K562 (cell line): ENCODE measurements around the gene GRSF1. TPM values are rescaled to one million over a fixed set of nuclear protein-coding genes. Genes with fewer than 3 reads are reported as not detected.

Experiments used
- ATAC-seq: fragments of 200-7000 bp; cut with Tn5 transposase; 3 replicates; pipeline ENCODE4 v1.9.1; 2020; ENCODE audit warnings: moderate library complexity
- BruUV-seq: library from RNA; stranded (reverse); fragments of 400-500 nt; replicated peaks from 2 replicates; lab custom pipeline; 2021; lab: Mats Ljungman, UMichigan
- CTCF ChIA-PET: fragments of 300-600 bp; formaldehyde crosslinking; extraction: SDS; loops from one replicate; lab custom pipeline; 2021; ENCODE audit warnings: low intra/inter-chr PET ratio; lab: Yijun Ruan, JAX
- POLR2A ChIA-PET: fragments of 300-600, 350-650 bp; sonication (Branson Sonifier 250); formaldehyde crosslinking; extraction: SDS; loops from one replicate; lab custom pipeline; 2021; ENCODE audit warnings: antibody characterized with exemption, inconsistent platforms; lab: Yijun Ruan, JAX
- DNase-seq, 4 experiments: peaks; one replicate each; pipeline versions ENCODE4 v3.0.0 to v3.0.0-alpha.2; 2011 to 2018; ENCODE audit warnings: low spot score in 3 of 4, mixed read lengths in 3 of 4; ENCODE audit errors: extremely low read depth in 1 of 4
- FAIRE-seq: peaks from 2 replicates; lab custom pipeline; 2011; peaks lifted over from hg19 to GRCh38; lab: Jason Lieb, UNC
- H2AFZ ChIP-seq: 2 replicates; pipeline ENCODE4 v1.6.0; 2011; ENCODE audit warnings: low read depth, low read length, control low read depth, inconsistent platforms
- H3K27ac ChIP-seq: fragments of 200-600 bp; 3 replicates; pipeline ENCODE4 v1.8.0; 2011; ENCODE audit warnings: low read depth, mild to moderate bottlenecking, control low read depth, inconsistent platforms, low read length, moderate library complexity, mixed read lengths; ENCODE audit errors: extremely low read depth
- H3K27me3 ChIP-seq, 2 experiments: fragments of 300-600 bp in 1 of 2; 2 replicates in 1 of 2; 3 replicates in 1 of 2; pipeline versions ENCODE4 v1.6.0 to v1.8.0; 2011; ENCODE audit warnings: inconsistent platforms in 2 of 2, low read length in 2 of 2, mild to moderate bottlenecking in 1 of 2, mixed read lengths in 1 of 2, moderate library complexity in 1 of 2; ENCODE audit not compliant: control insufficient read depth in 2 of 2, insufficient read depth in 2 of 2
- H3K36me3 ChIP-seq: fragments of 300-600 bp; 3 replicates; pipeline ENCODE4 v1.8.0; 2011; ENCODE audit warnings: mild to moderate bottlenecking, low read length, inconsistent platforms; ENCODE audit not compliant: control insufficient read depth, insufficient read depth
- H3K4me1 ChIP-seq, 2 experiments: fragments of 200-600 bp in 1 of 2; replicated peaks in 1 of 2; 2 replicates in 1 of 2; 3 replicates in 1 of 2; pipeline versions ENCODE4 v1.5.1 to v1.8.0; 2011; ENCODE audit warnings: inconsistent platforms in 2 of 2, low read length in 2 of 2, mild to moderate bottlenecking in 1 of 2, mixed read lengths in 1 of 2, moderate library complexity in 1 of 2; ENCODE audit not compliant: control insufficient read depth in 2 of 2, insufficient read depth in 2 of 2
- H3K4me2 ChIP-seq: 2 replicates; pipeline ENCODE4 v1.6.1; 2011; ENCODE audit warnings: low read length, control low read depth, inconsistent platforms, mixed read lengths; ENCODE audit not compliant: insufficient read depth
- H3K4me3 ChIP-seq: fragments of 200-600 bp; sonication (generic), shearing (Covaris generic); 2 replicates; pipeline ENCODE4 v1.5.1; 2016; ENCODE audit warnings: control low read depth, inconsistent platforms
- H3K79me2 ChIP-seq: fragments of 200-600 bp; 3 replicates; pipeline ENCODE4 v1.8.0; 2011; ENCODE audit warnings: low read length, inconsistent platforms; ENCODE audit not compliant: control insufficient read depth, insufficient read depth
- H3K9ac ChIP-seq, 2 experiments: 2 replicates each; pipeline versions ENCODE4 v1.6.0 to v1.6.1; 2011; ENCODE audit warnings: low read depth in 2 of 2, low read length in 2 of 2, control low read depth in 1 of 2, inconsistent platforms in 1 of 2, mild to moderate bottlenecking in 1 of 2, mixed read lengths in 1 of 2; ENCODE audit not compliant: insufficient read depth in 1 of 2
- H3K9me1 ChIP-seq: one replicate; pipeline ENCODE4 v1.6.0; 2011; ENCODE audit warnings: inconsistent platforms, mild to moderate bottlenecking, low read length, moderate library complexity; ENCODE audit not compliant: control insufficient read depth, insufficient read depth
- H3K9me3 ChIP-seq: replicated peaks from 2 replicates; pipeline ENCODE4 v1.5.1; 2011; ENCODE audit warnings: low read depth, low read length, inconsistent platforms; ENCODE audit not compliant: control insufficient read depth, insufficient read depth
- H4K20me1 ChIP-seq: replicated peaks from 2 replicates; pipeline ENCODE4 v1.6.1; 2011; ENCODE audit warnings: low read length, inconsistent platforms, mixed read lengths; ENCODE audit not compliant: control insufficient read depth, insufficient read depth
- CBX3 ChIP-seq, 2 experiments: IDR thresholded peaks; 1 replicate in 1 of 2; 2 replicates in 1 of 2; pipeline ENCODE4 v1.6.1; 2012; ENCODE audit warnings: inconsistent platforms in 2 of 2, low read length in 2 of 2, borderline replicate concordance in 1 of 2, control low read depth in 1 of 2
- CSDE1 ChIP-seq, 2 experiments: fragments of 450-650 bp; IDR thresholded peaks; 2 replicates each; pipeline ENCODE4 v1.6.1; 2016; ENCODE audit warnings: mild to moderate bottlenecking in 1 of 2
- STAT5B ChIP-seq: fragments of 250-450 bp; sonication (Bioruptor Pico); IDR thresholded peaks from 2 replicates; pipeline ENCODE4 v1.8.0; 2021; ENCODE audit warnings: mild to moderate bottlenecking, inconsistent platforms
- U2AF2 ChIP-seq: fragments of 200-400 bp; formaldehyde crosslinking; optimal IDR thresholded peaks from 2 replicates; pipeline ENCODE3; 2017; ENCODE audit warnings: low read depth, mild to moderate bottlenecking, low read length
- ZNF197 ChIP-seq: fragments of 200-800 bp; sonication (Bioruptor generic); IDR thresholded peaks from 2 replicates; pipeline ENCODE4 v1.6.1; 2016; ENCODE audit warnings: low read depth, missing genetic modification characterization, missing compliant biosample characterization
- WGBS: fragments of 100-300 bp; shearing (Covaris generic); methylation state at CpG from one replicate; pipeline ENCODE4 v1.1.6; 2016; ENCODE audit warnings: low coverage, mixed read lengths; ENCODE audit not compliant: insufficient coverage; ENCODE audit errors: missing lambda C conversion rate; 5-methylcytosine and 5-hydroxymethylcytosine counted together
- in situ Hi-C: fragments of 300-500 bp; cut with MboI; formaldehyde crosslinking; loops from 4 replicates; pipeline ENCODE4 v1.15.0; 2018; ENCODE audit warnings: inconsistent platforms, mixed read lengths
- intact Hi-C: fragments of 100-400 bp; cut with micrococcal nuclease; formaldehyde crosslinking; loops from 2 replicates; pipeline ENCODE4 v1.14.2; 2022
- polyA plus RNA-seq, 8 experiments: library from polyadenylated mRNA; depleted of rRNA in 4 of 8; stranded (reverse) in 5 of 8; unstranded in 3 of 8; fragments of >200 nt; fragmentation: Nextera tagmentation in 2 of 8; fragmentation: Illumina TruSeq in 1 of 8; extraction: Ambion mirVana in 2 of 8; extraction: Trizol in 1 of 8; gene quantifications; 2 replicates each; pipeline versions ENCODE4 v1.2.1 to v1.2.3, GENCODE V29; 2011 to 2014; ENCODE audit warnings: inconsistent platforms in 1 of 8, missing spikeins in 1 of 8
- total RNA-seq, 7 experiments: library from RNA; depleted of rRNA in 6 of 7; stranded (reverse); fragments of >200 nt in 6 of 7; fragmentation: Illumina TruSeq in 2 of 7; extraction: Trizol in 2 of 7; gene quantifications; 2 replicates each; pipeline versions ENCODE4 v1.2.1 to v1.2.3, GENCODE V29; 2011 to 2021; ENCODE audit warnings: low replicate concordance in 1 of 7
- TF ChIP-seq, protein P1 (sequence below): fragments of 450-650 bp; conservative IDR thresholded peaks from 2 replicates; pipeline ENCODE4 v1.6.1; 2016; ENCODE audit warnings: missing genetic modification characterization, low read depth, mild to moderate bottlenecking, control low read depth, missing compliant biosample characterization

Gene GRSF1
- total and polyA plus RNA-seq, 9 of the 15 experiments (the other 6 are each of a cell fraction or from before 2014, with no cell fraction given) = 33.0 to 105 (median 76.0) TPM

DNA sequence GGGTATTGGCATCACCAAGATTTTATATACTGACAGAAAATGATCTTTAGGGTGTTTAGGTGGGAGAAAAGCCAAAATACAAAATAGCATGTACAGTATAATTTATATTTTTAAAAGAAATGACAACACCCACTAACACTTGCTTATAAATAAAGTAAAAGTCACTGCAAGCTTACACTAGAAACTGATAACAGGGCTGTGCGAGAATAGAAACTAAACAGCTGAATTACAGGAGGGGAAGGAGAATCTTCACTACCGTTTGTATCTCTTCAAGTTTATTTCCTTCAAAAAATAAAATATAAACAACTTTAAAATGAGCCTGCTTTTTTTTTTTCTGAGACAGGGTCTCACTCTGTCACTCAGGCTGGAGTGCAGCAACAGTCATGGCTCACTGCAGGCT is 22.8 kb downstream of the GRSF1 start:
- in situ Hi-C loops = no loop called here
- no TSS peak for BruUV-seq
- POLR2A ChIA-PET = interaction anchor here (1.2 to 2.7 kb wide), 2 partner anchors 12 to 45 kb away, joined by 3 to 7 read pairs; no protein-coding TSS in a partner anchor

More for the DNA sequence above, 22.8 kb downstream of the GRSF1 start:
- Histone ChIP-seq H3K4me3 (no peak overlapping the region), H3K4me1 (no peaks in the 10 kb centered on the region), H3K36me3 (peaks cover 34% of the 10 kb centered on the region), H2AFZ (no peak overlapping the region), H3K9me3 (no peaks in the 10 kb centered on the region), H3K4me2 (no peak overlapping the region), H3K9ac (no peak overlapping the region), H3K79me2 (no peaks in the 10 kb centered on the region), H3K27ac (no peak overlapping the region), H3K9me1 (no peaks in the 10 kb centered on the region), H3K27me3 (no peaks in the 10 kb centered on the region), H4K20me1 (no peaks in the 10 kb centered on the region)
- DNase-seq = no peak
- FAIRE-seq = no peak
- no peak for TF ChIP-seq CSDE1 (IDR thresholded peaks at IDR 0.05)
- TF ChIP-seq ZNF197 = no peak
- TF ChIP-seq CBX3 (IDR thresholded peaks at IDR 0.05; ENCODE audit: borderline replicate concordance in 1 of 2, low read length in 2 of 2) = no peak
- TF ChIP-seq, protein P1, sequence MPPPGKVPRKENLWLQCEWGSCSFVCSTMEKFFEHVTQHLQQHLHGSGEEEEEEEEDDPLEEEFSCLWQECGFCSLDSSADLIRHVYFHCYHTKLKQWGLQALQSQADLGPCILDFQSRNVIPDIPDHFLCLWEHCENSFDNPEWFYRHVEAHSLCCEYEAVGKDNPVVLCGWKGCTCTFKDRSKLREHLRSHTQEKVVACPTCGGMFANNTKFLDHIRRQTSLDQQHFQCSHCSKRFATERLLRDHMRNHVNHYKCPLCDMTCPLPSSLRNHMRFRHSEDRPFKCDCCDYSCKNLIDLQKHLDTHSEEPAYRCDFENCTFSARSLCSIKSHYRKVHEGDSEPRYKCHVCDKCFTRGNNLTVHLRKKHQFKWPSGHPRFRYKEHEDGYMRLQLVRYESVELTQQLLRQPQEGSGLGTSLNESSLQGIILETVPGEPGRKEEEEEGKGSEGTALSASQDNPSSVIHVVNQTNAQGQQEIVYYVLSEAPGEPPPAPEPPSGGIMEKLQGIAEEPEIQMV (tag) = no peak
- no peak for TF ChIP-seq U2AF2
- no peak for TF ChIP-seq STAT5B
- ATAC-seq = no peak; the same call in 2 of the 3 replicates
- CTCF ChIA-PET = no interaction called here
- WGBS = 35% methylated on average over 2 of the region's 2 CpGs
- intact Hi-C loops = loop anchor here (5.0 kb wide), 1 partner anchor 110 kb away; no protein-coding TSS in a partner anchor
